Gastrocnemius medialis (tissue), 4 donors: ENCODE results near the gene MRPL17.

Experiments used
- CTCF ChIP-seq, 5 experiments: fragments of 450-650 bp in 3 of 5; fragments of 200-600 bp in 2 of 5; sonication (generic) in 2 of 5; IDR thresholded peaks in 4 of 5; conservative IDR thresholded peaks in 1 of 5; 1 replicate in 4 of 5; 2 replicates in 1 of 5; pipeline ENCODE4 v1.5.1; 2016 to 2019; ENCODE audit warnings: antibody characterized with exemption in 5 of 5, mild to moderate bottlenecking in 3 of 5, moderate library complexity in 3 of 5
- POLR2A ChIP-seq, 2 donors: fragments of 450-650 bp; IDR thresholded peaks; one replicate each; pipeline ENCODE4 v1.6.1; 2017; ENCODE audit warnings: antibody characterized with exemption in 2 of 2, mild to moderate bottlenecking in 2 of 2, moderate library complexity in 2 of 2

- no peak for TF ChIP-seq CTCF (IDR thresholded peaks at IDR 0.05 in 4 of 5, conservative IDR thresholded peaks at IDR 0.05 in 1 of 5)
- no peak for TF ChIP-seq POLR2A (IDR thresholded peaks at IDR 0.05)
Measured at GRCh38 chr11:6692128-6692527, 9.0 kb upstream of the MRPL17 start.
